Gastrocnemius medialis (tissue), 4 donors: ENCODE measurements around the gene TMEM132D. TPM values are rescaled to one million over a fixed set of nuclear protein-coding genes. Genes with fewer than 3 reads are reported as not detected.

Experiments
- ATAC-seq, 2 donors: fragments of 150-250 bp; one replicate each; pipeline ENCODE4 v1.9.1; 2016
- DNase-seq, 2 donors: peaks; one replicate each; pipeline ENCODE4 v3.0.0-alpha.2; 2019
- H3K27ac ChIP-seq, 4 donors: fragments of 200-600 bp; sonication (generic); 1 replicate in 1 of 4; 2 replicates in 3 of 4; pipeline ENCODE4 v1.5.1; 2016 to 2018; ENCODE audit warnings: mild to moderate bottlenecking in 2 of 4, moderate library complexity in 1 of 4
- H3K27me3 ChIP-seq, 3 donors: fragments of 200-600 bp; sonication (generic) in 2 of 3; 1 replicate in 1 of 3; 2 replicates in 2 of 3; pipeline versions ENCODE4 v1.5.1 to v1.6.0; 2016 to 2019; ENCODE audit warnings: mild to moderate bottlenecking in 1 of 3, moderate library complexity in 1 of 3
- H3K36me3 ChIP-seq, 2 donors: fragments of 200-600 bp; sonication (generic) in 1 of 2; one replicate each; pipeline ENCODE4 v1.5.1; 2017 to 2018
- H3K4me1 ChIP-seq, 2 donors: fragments of 200-600 bp; sonication (generic) in 1 of 2; one replicate each; pipeline ENCODE4 v1.5.1; 2016 to 2017; ENCODE audit warnings: mild to moderate bottlenecking in 2 of 2
- H3K4me3 ChIP-seq, 4 donors: fragments of 200-600 bp; sonication (generic) in 3 of 4; 1 replicate in 1 of 4; 2 replicates in 3 of 4; pipeline ENCODE4 v1.5.1; 2016 to 2019; ENCODE audit warnings: mild to moderate bottlenecking in 2 of 4
- H3K9me3 ChIP-seq, 3 donors: fragments of 200-600 bp; sonication (generic) in 2 of 3; 1 replicate in 1 of 3; 2 replicates in 2 of 3; pipeline ENCODE4 v1.5.1; 2016 to 2019
- CTCF ChIP-seq, 5 experiments: fragments of 450-650 bp in 3 of 5; fragments of 200-600 bp in 2 of 5; sonication (generic) in 2 of 5; IDR thresholded peaks in 4 of 5; conservative IDR thresholded peaks in 1 of 5; 1 replicate in 4 of 5; 2 replicates in 1 of 5; pipeline ENCODE4 v1.5.1; 2016 to 2019; ENCODE audit warnings: antibody characterized with exemption in 5 of 5, mild to moderate bottlenecking in 3 of 5, moderate library complexity in 3 of 5
- POLR2A ChIP-seq, 2 donors: fragments of 450-650 bp; IDR thresholded peaks; one replicate each; pipeline ENCODE4 v1.6.1; 2017; ENCODE audit warnings: antibody characterized with exemption in 2 of 2, mild to moderate bottlenecking in 2 of 2, moderate library complexity in 2 of 2
- in situ Hi-C, 4 donors: fragments of 200-750 bp; cut with MboI; loops; one replicate each; pipeline versions ENCODE4 v1.15.0 to v1.8.0; 2017; ENCODE audit warnings: low sequenced_read_pairs in 4 of 4
- intact Hi-C: fragments of 100-400 bp; cut with DNase I; formaldehyde crosslinking; loops from one replicate; pipeline ENCODE4 v1.15.1; 2023; ENCODE audit warnings: low total_unique reads
- total RNA-seq, 4 donors: library from RNA; depleted of rRNA; stranded (reverse); fragments of >200 nt; gene quantifications; one replicate each; pipeline versions ENCODE4 v1.1.0 to v1.2.3, GENCODE V29; 2016

TMEM132D gene
- total RNA-seq, 4 donors from 2014 or later, result not detected

DNA sequence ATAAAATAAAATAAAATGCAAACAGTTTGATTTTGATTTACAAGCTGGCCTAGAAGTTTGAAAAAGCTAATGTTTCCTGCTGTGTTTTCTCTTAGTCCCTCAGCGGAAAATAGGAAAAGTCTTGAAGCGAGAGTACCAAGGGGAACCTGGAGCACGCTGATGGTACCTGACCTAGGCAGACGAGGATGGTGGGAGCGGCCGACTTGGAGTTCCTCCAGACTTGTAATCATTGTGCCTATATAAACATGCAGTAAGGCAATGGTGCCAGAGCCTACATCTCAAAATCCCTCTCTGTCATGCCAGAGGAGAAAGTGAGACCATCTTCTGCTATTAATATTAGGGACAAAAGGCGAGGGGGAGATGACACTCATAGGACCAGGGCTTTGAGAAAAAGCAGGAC lies 371.7 kb downstream of the TMEM132D start:
- no peak for ATAC-seq
- no peaks in the 10 kb centered on the region for H3K9me3 ChIP-seq
- no peaks in the 10 kb centered on the region for H3K36me3 ChIP-seq
- no peaks in the 10 kb centered on the region for H3K4me1 ChIP-seq
- in situ Hi-C loops, result no loop called here
- TF ChIP-seq POLR2A (IDR thresholded peaks at IDR 0.05) (no peak), CTCF (IDR thresholded peaks at IDR 0.05 in 4 of 5, conservative IDR thresholded peaks at IDR 0.05 in 1 of 5) (no peak)
- intact Hi-C loops, result no loop called here
- no peak for DNase-seq
- H3K27me3 ChIP-seq, result no peaks in the 10 kb centered on the region
- H3K4me3 ChIP-seq, result no peak overlapping the region
- H3K27ac ChIP-seq, result no peak overlapping the region

GRCh38 chr12:129530984-129531383 lies 372.8 kb downstream of the TMEM132D start:
- H3K36me3 ChIP-seq, result no peaks in the 10 kb centered on the region

DNA sequence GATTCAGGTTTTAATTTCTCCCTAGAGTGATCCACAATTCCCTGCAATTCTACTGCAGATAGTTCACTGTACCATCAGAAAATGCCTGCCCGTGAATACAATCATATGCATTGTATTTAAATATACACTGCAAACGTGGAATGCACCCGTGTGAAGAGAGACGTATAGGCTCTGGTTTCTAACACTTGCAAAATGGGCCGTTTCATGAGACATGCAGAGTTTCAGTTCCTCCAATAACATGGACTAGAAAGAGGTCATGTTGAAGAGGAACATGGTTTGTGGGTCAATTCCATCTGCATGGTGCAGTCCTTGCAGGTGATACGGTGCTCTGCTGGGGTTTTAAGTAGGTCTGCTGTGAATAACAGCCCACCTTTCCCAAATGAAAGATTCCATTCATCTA lies 373.3 kb downstream of the TMEM132D start:
- Histone ChIP-seq H3K27ac (no peak overlapping the region), H3K4me1 (no peaks in the 10 kb centered on the region), H3K4me3 (no peak overlapping the region), H3K9me3 (no peaks in the 10 kb centered on the region), H3K27me3 (no peaks in the 10 kb centered on the region), H3K36me3 (no peaks in the 10 kb centered on the region)
- intact Hi-C loops (no loop called here), in situ Hi-C loops (no loop called here)
- no peak for DNase-seq
- ATAC-seq, result no peak
- TF ChIP-seq POLR2A (IDR thresholded peaks at IDR 0.05), result no peak
- no peak for TF ChIP-seq CTCF (IDR thresholded peaks at IDR 0.05 in 4 of 5, conservative IDR thresholded peaks at IDR 0.05 in 1 of 5)

More at GRCh38 chr12:129530984-129531383, 372.8 kb downstream of the TMEM132D start:
- H3K27ac ChIP-seq, result no peak overlapping the region
- no peak for TF ChIP-seq CTCF (IDR thresholded peaks at IDR 0.05 in 4 of 5, conservative IDR thresholded peaks at IDR 0.05 in 1 of 5)
- no peak for TF ChIP-seq POLR2A (IDR thresholded peaks at IDR 0.05)
- no peaks in the 10 kb centered on the region for H3K4me1 ChIP-seq
- no peaks in the 10 kb centered on the region for H3K9me3 ChIP-seq
- intact Hi-C loops (no loop called here), in situ Hi-C loops (no loop called here)
- DNase-seq (no peak), ATAC-seq (no peak)
- no peak overlapping the region for H3K4me3 ChIP-seq
- no peaks in the 10 kb centered on the region for H3K27me3 ChIP-seq

- no peaks in the 10 kb centered on the region for H3K36me3 ChIP-seq
- H3K9me3 ChIP-seq, result no peaks in the 10 kb centered on the region
- no peak for DNase-seq
- no peak for ATAC-seq
- no peaks in the 10 kb centered on the region for H3K27me3 ChIP-seq
- H3K4me3 ChIP-seq, result no peak overlapping the region
- in situ Hi-C loops, result no loop called here
- no peaks in the 10 kb centered on the region for H3K4me1 ChIP-seq
- TF ChIP-seq POLR2A (IDR thresholded peaks at IDR 0.05), result no peak
- TF ChIP-seq CTCF (IDR thresholded peaks at IDR 0.05 in 4 of 5, conservative IDR thresholded peaks at IDR 0.05 in 1 of 5), result no peak
- H3K27ac ChIP-seq, result no peak overlapping the region
- intact Hi-C loops, result no loop called here
These were observed 376.3 kb downstream of the TMEM132D start for GRCh38 chr12:129527506-129527905.

GRCh38 chr12:129523621-129524020 lies 380.2 kb downstream of the TMEM132D start:
- ATAC-seq (no peak), DNase-seq (no peak)
- H3K27me3 ChIP-seq, result no peaks in the 10 kb centered on the region
- no peaks in the 10 kb centered on the region for H3K4me1 ChIP-seq
- no peak for TF ChIP-seq CTCF (IDR thresholded peaks at IDR 0.05 in 4 of 5, conservative IDR thresholded peaks at IDR 0.05 in 1 of 5)
- no peak for TF ChIP-seq POLR2A (IDR thresholded peaks at IDR 0.05)
- H3K4me3 ChIP-seq, result no peak overlapping the region
- in situ Hi-C loops, result no loop called here
- H3K36me3 ChIP-seq, result no peaks in the 10 kb centered on the region
- H3K9me3 ChIP-seq, result no peaks in the 10 kb centered on the region
- no peak overlapping the region for H3K27ac ChIP-seq
- intact Hi-C loops, result no loop called here
